ENCODE measurements around the gene DNAJC4. TPM values are rescaled to one million over a fixed set of nuclear protein-coding genes. Genes with fewer than 3 reads are reported as not detected.

DNAJC4 gene
- total and polyA plus RNA-seq, 2 donors from 2014 or later = 31.1 to 102 TPM

DNA sequence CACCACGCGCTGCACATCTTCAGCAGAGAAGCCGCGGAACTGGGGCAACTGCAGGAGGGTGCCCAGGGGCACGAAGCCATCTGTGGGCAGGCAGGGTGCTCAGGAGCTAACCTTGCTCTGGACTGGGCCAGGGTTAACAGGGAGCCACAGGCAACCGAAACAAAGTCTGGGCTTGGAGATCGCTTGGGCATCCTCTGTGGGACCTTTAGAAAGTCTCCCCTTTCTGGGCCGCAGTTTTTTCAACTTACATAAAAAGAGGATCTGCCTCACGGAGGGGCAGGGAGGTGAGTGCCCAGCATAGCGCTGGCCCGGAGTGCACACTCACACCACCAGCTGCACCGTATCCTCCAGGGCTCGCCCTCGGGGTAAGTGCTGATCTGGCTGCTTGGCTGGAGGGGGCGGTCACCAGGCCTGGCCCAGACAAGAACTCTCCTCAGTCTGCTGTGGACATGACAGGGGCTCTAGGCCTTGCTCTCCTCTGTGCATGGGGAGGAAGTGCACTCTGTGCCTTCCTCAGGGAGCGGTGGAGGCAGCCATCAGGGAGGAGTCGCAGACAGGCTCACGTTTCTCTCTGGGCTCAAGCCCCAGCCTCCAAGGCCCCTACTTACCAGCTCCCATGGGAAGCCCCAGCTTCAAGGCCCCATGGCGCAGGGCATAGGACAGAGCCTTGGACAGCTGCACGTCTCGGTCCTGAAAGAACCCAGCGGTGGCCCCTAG lies 5.3 kb upstream of the DNAJC4 start:
- intact Hi-C loops (cut with DNase I) = no loop called here
- TF ChIP-seq, protein P1, sequence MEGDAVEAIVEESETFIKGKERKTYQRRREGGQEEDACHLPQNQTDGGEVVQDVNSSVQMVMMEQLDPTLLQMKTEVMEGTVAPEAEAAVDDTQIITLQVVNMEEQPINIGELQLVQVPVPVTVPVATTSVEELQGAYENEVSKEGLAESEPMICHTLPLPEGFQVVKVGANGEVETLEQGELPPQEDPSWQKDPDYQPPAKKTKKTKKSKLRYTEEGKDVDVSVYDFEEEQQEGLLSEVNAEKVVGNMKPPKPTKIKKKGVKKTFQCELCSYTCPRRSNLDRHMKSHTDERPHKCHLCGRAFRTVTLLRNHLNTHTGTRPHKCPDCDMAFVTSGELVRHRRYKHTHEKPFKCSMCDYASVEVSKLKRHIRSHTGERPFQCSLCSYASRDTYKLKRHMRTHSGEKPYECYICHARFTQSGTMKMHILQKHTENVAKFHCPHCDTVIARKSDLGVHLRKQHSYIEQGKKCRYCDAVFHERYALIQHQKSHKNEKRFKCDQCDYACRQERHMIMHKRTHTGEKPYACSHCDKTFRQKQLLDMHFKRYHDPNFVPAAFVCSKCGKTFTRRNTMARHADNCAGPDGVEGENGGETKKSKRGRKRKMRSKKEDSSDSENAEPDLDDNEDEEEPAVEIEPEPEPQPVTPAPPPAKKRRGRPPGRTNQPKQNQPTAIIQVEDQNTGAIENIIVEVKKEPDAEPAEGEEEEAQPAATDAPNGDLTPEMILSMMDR (IDR thresholded peaks at IDR 0.05; ENCODE audit: borderline replicate concordance, extremely low read depth, insufficient read depth) = no peak
- H3K36me3 ChIP-seq (ENCODE audit: control insufficient read depth in 2 of 3, insufficient read depth in 3 of 3, low read length in 3 of 3) = no peaks in the 10 kb centered on the region
- H3K9ac ChIP-seq (ENCODE audit: low read length in 3 of 3) = peak overlapping the region in 2 of 3 donors; percentile 75 to 96
- no peaks in the 10 kb centered on the region for H3K9me3 ChIP-seq (ENCODE audit: control insufficient read depth in 2 of 3, insufficient read depth in 1 of 3, low read length in 3 of 3)
- no peaks in the 10 kb centered on the region for H3K27me3 ChIP-seq (ENCODE audit: control insufficient read depth, insufficient read depth, low read length)
- FAIRE-seq (no peak), DNase-seq (peak in 2 of 5 donors; percentile 60 to 78)
- H3K27ac ChIP-seq (ENCODE audit: low read depth in 2 of 2, low read length in 2 of 2) = peak overlapping the region; percentile 42 to 97
- peaks cover 0 to 28% (median 21%) of the 10 kb centered on the region in 3 donors for H3K4me1 ChIP-seq (ENCODE audit: control insufficient read depth in 2 of 3, insufficient read depth in 2 of 3, low read depth in 1 of 3, low read length in 3 of 3)
- peak overlapping the region; percentile 74 to 91 (median 83) for H3K4me3 ChIP-seq (ENCODE audit: low read length in 3 of 3)

DNA sequence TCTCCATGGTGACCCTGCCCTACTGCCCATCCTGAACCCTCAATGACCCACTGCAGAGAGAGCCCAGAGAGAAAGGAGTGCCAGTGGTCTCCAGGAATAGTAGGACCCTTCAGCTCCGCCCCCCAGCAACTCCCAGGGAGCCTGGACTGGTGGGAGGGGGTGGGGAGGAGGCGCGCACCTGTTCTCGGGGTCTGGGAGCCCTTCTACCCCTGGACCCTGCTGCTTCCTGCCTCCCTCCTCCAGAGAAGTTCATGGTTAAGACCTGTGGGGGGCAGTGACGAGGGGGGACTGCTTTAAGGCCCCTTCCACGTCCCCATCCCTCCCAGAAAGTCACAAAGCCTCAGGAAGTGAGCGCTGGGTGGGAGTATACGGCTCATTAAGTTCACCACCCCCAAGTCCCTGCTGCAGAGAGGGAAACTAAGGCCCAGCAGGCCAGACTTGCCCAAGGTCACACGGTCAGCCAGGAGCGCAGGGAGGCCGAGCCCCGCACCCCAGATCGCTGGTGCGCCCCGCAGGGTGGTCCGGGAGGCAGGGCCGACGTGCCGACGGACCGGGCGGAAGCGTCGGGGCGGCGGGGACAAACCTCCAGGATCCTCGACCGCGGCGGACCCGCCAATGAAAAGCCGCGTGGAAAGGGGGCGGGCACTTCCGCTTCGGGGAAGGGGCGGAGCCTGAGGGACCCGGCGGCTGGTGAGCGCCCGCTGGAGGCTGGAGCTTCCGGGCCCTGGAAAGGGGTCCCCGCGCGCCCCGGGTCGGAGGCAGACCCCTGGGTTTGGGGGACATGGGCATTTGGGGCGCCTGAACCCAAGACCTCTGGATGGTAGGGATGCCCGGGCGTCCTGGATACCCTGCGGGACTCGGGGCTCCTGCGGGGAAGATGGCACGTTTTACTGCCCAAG lies 4.5 kb upstream of the DNAJC4 start, which contains the start of the genes NUDT22 and TRPT1:
Gene NUDT22 (plus strand): TSS at position 667 of the 899 bp plus-strand sequence. CDS start 379 bp downstream, outside the sequence.
Gene TRPT1 (minus strand): TSS at position 579 of the 899 bp plus-strand sequence. CDS start 326 bp downstream, at position 253.
- peak; percentile 94 to 97 (median 95) for DNase-seq
- H3K4me1 ChIP-seq (ENCODE audit: control insufficient read depth in 2 of 3, insufficient read depth in 2 of 3, low read depth in 1 of 3, low read length in 3 of 3) = peaks cover 0 to 28% (median 21%) of the 10 kb centered on the region in 3 donors

DNA sequence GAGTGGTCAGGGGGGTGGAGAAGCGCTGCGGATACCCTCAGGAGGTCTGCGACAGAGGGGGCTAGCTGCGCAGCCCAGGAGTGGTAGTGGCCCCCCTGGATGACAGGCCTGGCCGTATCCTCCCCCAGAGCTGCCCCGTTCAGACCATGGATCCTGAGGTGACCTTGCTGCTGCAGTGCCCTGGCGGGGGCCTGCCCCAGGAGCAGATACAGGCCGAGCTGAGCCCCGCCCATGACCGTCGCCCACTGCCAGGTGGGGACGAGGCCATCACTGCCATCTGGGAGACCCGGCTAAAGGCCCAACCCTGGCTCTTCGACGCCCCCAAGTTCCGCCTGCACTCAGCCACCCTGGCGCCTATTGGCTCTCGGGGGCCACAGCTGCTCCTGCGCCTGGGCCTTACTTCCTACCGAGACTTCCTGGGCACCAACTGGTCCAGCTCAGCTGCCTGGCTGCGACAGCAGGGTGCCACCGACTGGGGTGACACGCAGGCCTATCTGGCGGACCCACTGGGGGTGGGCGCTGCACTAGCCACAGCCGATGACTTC lies 3.8 kb upstream of the DNAJC4 start:
- Histone ChIP-seq H3K4me1 (ENCODE audit: control insufficient read depth in 2 of 3, insufficient read depth in 2 of 3, low read depth in 1 of 3, low read length in 3 of 3) (peaks cover 0 to 28% (median 21%) of the 10 kb centered on the region in 3 donors), H3K4me3 (ENCODE audit: low read length in 3 of 3) (peak overlapping the region; percentile 58 to 91 (median 86)), H3K9me3 (ENCODE audit: control insufficient read depth in 2 of 3, insufficient read depth in 1 of 3, low read length in 3 of 3) (no peaks in the 10 kb centered on the region), H3K36me3 (ENCODE audit: control insufficient read depth in 2 of 3, insufficient read depth in 3 of 3, low read length in 3 of 3) (no peaks in the 10 kb centered on the region), H3K9ac (ENCODE audit: low read length in 3 of 3) (peak overlapping the region; percentile 51 to 98 (median 90)), H3K27me3 (ENCODE audit: control insufficient read depth, insufficient read depth, low read length) (no peaks in the 10 kb centered on the region), H3K27ac (ENCODE audit: low read depth in 2 of 2, low read length in 2 of 2) (peak overlapping the region; percentile 97)
- FAIRE-seq (no peak), DNase-seq (peak in 2 of 5 donors; percentile 78 to 91)
- TF ChIP-seq, protein P1 (IDR thresholded peaks at IDR 0.05; ENCODE audit: borderline replicate concordance, extremely low read depth, insufficient read depth) = no peak
- intact Hi-C loops (cut with DNase I) = no loop called here

More for the DNA sequence above, 4.5 kb upstream of the DNAJC4 start, which contains the start of the genes NUDT22 and TRPT1:
- H3K27ac ChIP-seq (ENCODE audit: low read depth in 2 of 2, low read length in 2 of 2) = peak within 1 kb of the TSS; percentile 97
- H3K36me3 ChIP-seq (ENCODE audit: control insufficient read depth in 2 of 3, insufficient read depth in 3 of 3, low read length in 3 of 3) = no peaks in the 10 kb centered on the region
- H3K27me3 ChIP-seq (ENCODE audit: control insufficient read depth, insufficient read depth, low read length) = no peaks in the 10 kb centered on the region
- TF ChIP-seq, protein P1 (IDR thresholded peaks at IDR 0.05; ENCODE audit: borderline replicate concordance, extremely low read depth, insufficient read depth) = no peak
- H3K9me3 ChIP-seq (ENCODE audit: control insufficient read depth in 2 of 3, insufficient read depth in 1 of 3, low read length in 3 of 3) = no peaks in the 10 kb centered on the region
- peak within 1 kb of the TSS; percentile 74 to 91 (median 86) for H3K4me3 ChIP-seq (ENCODE audit: low read length in 3 of 3)
- H3K9ac ChIP-seq (ENCODE audit: low read length in 3 of 3) = peak within 1 kb of the TSS; percentile 55 to 98 (median 96)
- intact Hi-C loops (cut with DNase I) = no loop called here
- FAIRE-seq = no peak
